Thyroid gland (tissue), 4 donors: ENCODE data around the gene GRM1. TPM values are rescaled to one million over a fixed set of nuclear protein-coding genes. Genes with fewer than 3 reads are reported as not detected.
A peak's percentile ranks its signal among the peaks of the same experiment; 100 is the strongest.

ENCODE experiments used
- DNase-seq, 2 donors: peaks; one replicate each; pipeline ENCODE4 v3.0.0-alpha.2; 2019
- H3K27ac ChIP-seq, 3 donors: fragments of 200-600 bp; sonication (generic); 1 replicate in 2 of 3; 2 replicates in 1 of 3; pipeline ENCODE4 v1.5.1; 2016 to 2019; ENCODE audit warnings: mild to moderate bottlenecking in 1 of 3, moderate library complexity in 1 of 3
- H3K27me3 ChIP-seq: fragments of 200-600 bp; sonication (generic); one replicate; pipeline ENCODE4 v1.5.1; 2019
- H3K36me3 ChIP-seq, 2 donors: fragments of 200-600 bp; sonication (generic); one replicate each; pipeline ENCODE4 v1.5.1; 2016 to 2019
- H3K4me1 ChIP-seq, 2 donors: fragments of 200-600 bp; sonication (generic); one replicate each; pipeline ENCODE4 v1.5.1; 2017 to 2019
- H3K4me3 ChIP-seq, 3 donors: fragments of 200-600 bp; sonication (generic); replicated peaks in 1 of 3; 1 replicate in 2 of 3; 2 replicates in 1 of 3; pipeline ENCODE4 v1.5.1; 2016; ENCODE audit warnings: mild to moderate bottlenecking in 1 of 3
- H3K9me3 ChIP-seq: fragments of 200-600 bp; sonication (generic); one replicate; pipeline ENCODE4 v1.5.1; 2017
- CTCF ChIP-seq, 6 experiments: fragments of 200-600 bp in 3 of 6; fragments of 450-650 bp in 3 of 6; sonication (generic) in 3 of 6; IDR thresholded peaks; one replicate each; pipeline ENCODE4 v1.5.1; 2016 to 2019; ENCODE audit warnings: antibody characterized with exemption in 6 of 6, mild to moderate bottlenecking in 2 of 6, inconsistent platforms in 1 of 6, moderate library complexity in 1 of 6
- POLR2A ChIP-seq, 2 donors: fragments of 450-650 bp; IDR thresholded peaks; one replicate each; pipeline ENCODE4 v1.6.1; 2017; ENCODE audit warnings: antibody characterized with exemption in 2 of 2, mild to moderate bottlenecking in 2 of 2, moderate library complexity in 1 of 2
- WGBS, 2 donors: methylation state at CpG; one replicate each; pipeline ENCODE4 v1.1.5; 2017; 5-methylcytosine and 5-hydroxymethylcytosine counted together
- intact Hi-C: fragments of 100-400 bp; cut with DNase I; formaldehyde crosslinking; loops from one replicate; pipeline ENCODE4 v1.15.1; 2023
- total RNA-seq, 4 donors: library from RNA; depleted of rRNA; stranded (reverse); fragments of >200 nt; gene quantifications; one replicate each; pipeline ENCODE4 v1.2.3, GENCODE V29; 2016

GRM1 gene
- total RNA-seq, 4 donors from 2014 or later = 0.29 to 2.5 (median 0.48) TPM

- TF ChIP-seq CTCF (IDR thresholded peaks at IDR 0.05) (no peak), POLR2A (IDR thresholded peaks at IDR 0.05) (no peak)
- 91 to 93% methylated on average over 2 of the region's 2 CpGs for WGBS, 2 donors
These were observed 255.4 kb downstream of the GRM1 start for GRCh38 chr6:146284311-146284710.

GRCh38 chr6:146286961-146287360 lies 258.1 kb downstream of the GRM1 start:
- 52 to 56% methylated on average over 3 of the region's 3 CpGs for WGBS, 2 donors
- Histone ChIP-seq H3K9me3 (no peaks in the 10 kb centered on the region), H3K27me3 (no peaks in the 10 kb centered on the region), H3K4me3 (no peak overlapping the region), H3K36me3 (no peaks in the 10 kb centered on the region), H3K4me1 (no peaks in the 10 kb centered on the region), H3K27ac (no peak overlapping the region)
- no peak for DNase-seq
- TF ChIP-seq POLR2A (IDR thresholded peaks at IDR 0.05) = no peak
- no peak for TF ChIP-seq CTCF (IDR thresholded peaks at IDR 0.05)
- intact Hi-C loops = no loop called here

More at GRCh38 chr6:146284311-146284710, 255.4 kb downstream of the GRM1 start:
- no peak overlapping the region for H3K4me3 ChIP-seq
- no peak for DNase-seq
- H3K4me1 ChIP-seq = no peaks in the 10 kb centered on the region
- H3K27ac ChIP-seq = no peak overlapping the region
- no peaks in the 10 kb centered on the region for H3K36me3 ChIP-seq
- intact Hi-C loops = no loop called here
- H3K9me3 ChIP-seq = no peaks in the 10 kb centered on the region
- no peaks in the 10 kb centered on the region for H3K27me3 ChIP-seq

GRCh38 chr6:146287691-146288369 lies 259.0 kb downstream of the GRM1 start:
- no peaks in the 10 kb centered on the region for H3K9me3 ChIP-seq
- TF ChIP-seq POLR2A (IDR thresholded peaks at IDR 0.05) = no peak
- TF ChIP-seq CTCF (IDR thresholded peaks at IDR 0.05) = no peak
- no peaks in the 10 kb centered on the region for H3K4me1 ChIP-seq
- DNase-seq = no peak
- intact Hi-C loops = no loop called here
- H3K27ac ChIP-seq = no peak overlapping the region
- H3K36me3 ChIP-seq = no peaks in the 10 kb centered on the region
- no peak overlapping the region for H3K4me3 ChIP-seq
- H3K27me3 ChIP-seq = no peaks in the 10 kb centered on the region
- WGBS, 2 donors = 74 to 79% methylated on average over 1 of the region's 1 CpG

GRCh38 chr6:146289816-146290588 lies 261.1 kb downstream of the GRM1 start:
- no peak overlapping the region for H3K27ac ChIP-seq
- no peak overlapping the region for H3K4me3 ChIP-seq
- H3K9me3 ChIP-seq = no peaks in the 10 kb centered on the region
- H3K4me1 ChIP-seq = no peaks in the 10 kb centered on the region
- WGBS, 2 donors = 69 to 73% methylated on average over 5 of the region's 5 CpGs
- H3K36me3 ChIP-seq = no peaks in the 10 kb centered on the region
- no peaks in the 10 kb centered on the region for H3K27me3 ChIP-seq
- intact Hi-C loops = no loop called here
- DNase-seq = peak in 1 of 2 donors; percentile 4
- TF ChIP-seq CTCF (IDR thresholded peaks at IDR 0.05) (no peak), POLR2A (IDR thresholded peaks at IDR 0.05) (no peak)

- TF ChIP-seq CTCF (IDR thresholded peaks at IDR 0.05) = no peak
- TF ChIP-seq POLR2A (IDR thresholded peaks at IDR 0.05) = no peak
- H3K4me3 ChIP-seq = no peak overlapping the region
- no peaks in the 10 kb centered on the region for H3K9me3 ChIP-seq
- H3K36me3 ChIP-seq = no peaks in the 10 kb centered on the region
- H3K27me3 ChIP-seq = no peaks in the 10 kb centered on the region
- no peaks in the 10 kb centered on the region for H3K4me1 ChIP-seq
- intact Hi-C loops = no loop called here
- no peak for DNase-seq
- H3K27ac ChIP-seq = no peak overlapping the region
- WGBS, 2 donors = 62 to 80% methylated on average over 2 of the region's 2 CpGs
These were observed 261.7 kb downstream of the GRM1 start for GRCh38 chr6:146290589-146290901.
